Left ventricle myocardium inferior (tissue), 1 donor: ENCODE data around the gene ARHGAP35. TPM values are rescaled to one million over a fixed set of nuclear protein-coding genes. Genes with fewer than 3 reads are reported as not detected.

ENCODE experiments used
- DNase-seq: peaks from one replicate; pipeline ENCODE4 v3.0.0-alpha.2; 2020
- H3K27ac ChIP-seq: fragments of 200-600 bp; replicated peaks from 2 replicates; pipeline ENCODE4 v1.8.0; 2021
- H3K27me3 ChIP-seq: fragments of 200-600 bp; 2 replicates; pipeline ENCODE4 v1.8.0; 2021; ENCODE audit warnings: low read depth
- H3K36me3 ChIP-seq: fragments of 200-600 bp; 2 replicates; pipeline ENCODE4 v1.8.0; 2021
- H3K4me1 ChIP-seq: fragments of 200-600 bp; 2 replicates; pipeline ENCODE4 v1.8.0; 2021
- H3K4me3 ChIP-seq: fragments of 200-600 bp; 2 replicates; pipeline ENCODE4 v1.8.0; 2021; ENCODE audit warnings: mild to moderate bottlenecking, moderate library complexity
- H3K9me3 ChIP-seq: fragments of 200-600 bp; replicated peaks from 2 replicates; pipeline ENCODE4 v1.8.0; 2021
- intact Hi-C: fragments of 100-400 bp; cut with micrococcal nuclease; formaldehyde crosslinking; loops from one replicate; pipeline ENCODE4 v1.11.0; 2022
- long read RNA-seq: library from polyadenylated mRNA; unstranded; transcript quantifications from one replicate; pipeline ENCODE4 v2.0.0, GENCODE V29; 2021
- total RNA-seq: library from RNA; stranded (reverse); fragmentation: NEBNext Ultra II Directional; extraction: Animal tissue kit (Norgen Biotek cat#: 25700); gene quantifications from one replicate; pipeline ENCODE4 v1.2.1, GENCODE V29; 2021
- TF ChIP-seq, protein P1 (sequence below): fragments of 200-600 bp; IDR thresholded peaks from 2 replicates; pipeline ENCODE4 v1.8.0; 2021; ENCODE audit warnings: antibody characterized with exemption, mild to moderate bottlenecking, borderline replicate concordance
- donor health status: DM: no; HTN: yes; CAD: no; lungs with severe emphysema.

Gene ARHGAP35
- total RNA-seq, result 75.4 TPM
- long read RNA-seq, full-length matches to known transcripts, result 7 of 158 reads
- long read RNA-seq, partial matches to known transcripts, result 144 of 158 reads
- long read RNA-seq, other reads (novel, unspliced or antisense), result 7 of 158 reads

- no peak for DNase-seq
Observed at GRCh38 chr19:46860846-46861690, at the start of gene ARHGAP35. ARHGAP35 (plus strand) TSS chr19:46860997; CDS start chr19:46918676, 57,679 bp downstream.

GRCh38 chr19:46812977-46813838 lies 47.6 kb upstream of the ARHGAP35 start:
- intact Hi-C loops, result no loop called here
- peak overlapping the region; percentile 34 for H3K27ac ChIP-seq
- H3K36me3 ChIP-seq, result no peaks in the 10 kb centered on the region
- TF ChIP-seq, protein P1, sequence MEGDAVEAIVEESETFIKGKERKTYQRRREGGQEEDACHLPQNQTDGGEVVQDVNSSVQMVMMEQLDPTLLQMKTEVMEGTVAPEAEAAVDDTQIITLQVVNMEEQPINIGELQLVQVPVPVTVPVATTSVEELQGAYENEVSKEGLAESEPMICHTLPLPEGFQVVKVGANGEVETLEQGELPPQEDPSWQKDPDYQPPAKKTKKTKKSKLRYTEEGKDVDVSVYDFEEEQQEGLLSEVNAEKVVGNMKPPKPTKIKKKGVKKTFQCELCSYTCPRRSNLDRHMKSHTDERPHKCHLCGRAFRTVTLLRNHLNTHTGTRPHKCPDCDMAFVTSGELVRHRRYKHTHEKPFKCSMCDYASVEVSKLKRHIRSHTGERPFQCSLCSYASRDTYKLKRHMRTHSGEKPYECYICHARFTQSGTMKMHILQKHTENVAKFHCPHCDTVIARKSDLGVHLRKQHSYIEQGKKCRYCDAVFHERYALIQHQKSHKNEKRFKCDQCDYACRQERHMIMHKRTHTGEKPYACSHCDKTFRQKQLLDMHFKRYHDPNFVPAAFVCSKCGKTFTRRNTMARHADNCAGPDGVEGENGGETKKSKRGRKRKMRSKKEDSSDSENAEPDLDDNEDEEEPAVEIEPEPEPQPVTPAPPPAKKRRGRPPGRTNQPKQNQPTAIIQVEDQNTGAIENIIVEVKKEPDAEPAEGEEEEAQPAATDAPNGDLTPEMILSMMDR, result no peak
- DNase-seq, result peak; percentile 23
- no peaks in the 10 kb centered on the region for H3K9me3 ChIP-seq
- H3K27me3 ChIP-seq, result no peaks in the 10 kb centered on the region
- no peak overlapping the region for H3K4me3 ChIP-seq
- H3K4me1 ChIP-seq, result peaks cover 12% of the 10 kb centered on the region

More at GRCh38 chr19:46860846-46861690, at the start of gene ARHGAP35:
- Histone ChIP-seq H3K36me3 (no peaks in the 10 kb centered on the region), H3K9me3 (no peaks in the 10 kb centered on the region), H3K27me3 (no peaks in the 10 kb centered on the region), H3K4me1 (peaks cover 74% of the 10 kb centered on the region), H3K27ac (peak within 1 kb of the TSS; percentile 98), H3K4me3 (peak within 1 kb of the TSS; percentile 79)
- intact Hi-C loops, result loop anchor here (5.0 to 10.0 kb wide), 2 partner anchors 64 to 121 kb away; no protein-coding TSS in a partner anchor
- TF ChIP-seq, protein P1, result no peak

DNA sequence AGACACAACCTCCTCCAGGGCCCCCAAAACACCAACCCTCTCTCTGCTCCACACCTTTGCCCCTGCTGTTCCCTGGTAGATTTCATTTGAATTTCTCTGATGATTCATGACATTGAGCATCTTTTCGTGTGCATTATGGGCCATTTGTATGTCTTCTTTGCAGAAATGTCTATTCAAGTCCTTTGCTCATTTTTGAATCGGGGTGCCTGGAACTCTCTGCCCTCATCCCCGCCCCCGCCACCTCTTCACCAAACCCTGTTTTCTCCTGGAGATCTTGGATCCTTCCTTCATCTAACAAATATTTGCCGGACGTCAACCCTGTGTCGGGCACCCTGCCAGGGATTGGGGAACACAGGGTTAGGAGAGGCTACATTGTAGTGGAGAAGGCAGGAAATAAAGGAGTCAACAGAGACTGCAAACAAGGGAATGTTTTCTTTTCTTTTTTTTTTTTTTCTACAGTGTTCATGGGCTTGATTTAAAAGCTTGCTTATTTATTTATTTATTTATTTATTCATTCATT lies 46.9 kb upstream of the ARHGAP35 start:
- H3K27ac ChIP-seq, result peak overlapping the region; percentile 34
- DNase-seq, result peak; percentile 70
- H3K4me3 ChIP-seq, result no peak overlapping the region
- H3K4me1 ChIP-seq, result peaks cover 12% of the 10 kb centered on the region
- no peaks in the 10 kb centered on the region for H3K27me3 ChIP-seq
- no peaks in the 10 kb centered on the region for H3K36me3 ChIP-seq
- TF ChIP-seq, protein P1, result no peak
- intact Hi-C loops, result no loop called here
- no peaks in the 10 kb centered on the region for H3K9me3 ChIP-seq

DNA sequence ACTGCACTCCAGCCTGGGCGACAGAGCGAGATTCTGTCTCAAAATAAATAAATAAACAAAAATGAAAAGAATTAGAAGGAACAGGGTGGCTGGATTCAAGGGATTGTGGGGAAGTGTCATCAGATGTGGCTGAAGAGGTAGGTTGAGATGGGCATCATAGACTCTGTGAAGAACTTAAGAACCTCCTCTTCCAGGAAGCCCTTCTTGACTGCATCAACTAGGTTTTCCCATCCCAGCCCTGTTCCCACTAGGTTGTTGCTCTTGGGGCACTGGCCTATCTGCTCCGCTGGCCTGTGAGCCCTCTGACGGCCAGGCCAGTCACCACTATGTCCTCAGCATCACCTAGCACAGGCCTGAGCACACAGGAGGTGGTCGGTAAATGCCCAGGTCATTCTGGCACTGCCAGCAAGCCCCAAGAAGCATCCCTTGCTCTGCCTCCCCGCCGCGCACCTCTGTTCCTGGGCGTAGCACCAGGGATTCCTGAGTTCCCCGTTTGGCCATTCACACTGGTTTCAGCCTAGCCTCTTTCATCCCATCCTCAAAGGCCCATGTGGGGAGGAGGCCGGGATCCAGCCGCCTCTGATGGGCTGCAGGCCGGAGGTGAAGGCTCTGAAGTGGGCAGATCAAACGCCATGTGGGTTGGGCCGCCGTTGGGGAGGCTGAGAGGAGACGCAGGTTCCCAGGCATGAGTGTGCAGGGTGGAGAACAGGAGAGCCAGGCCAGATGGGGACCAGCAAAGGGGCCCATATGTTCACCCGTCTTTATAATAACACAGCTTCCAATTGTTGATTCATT lies 44.8 kb upstream of the ARHGAP35 start:
- H3K4me3 ChIP-seq, result no peak overlapping the region
- no peaks in the 10 kb centered on the region for H3K27me3 ChIP-seq
- no peaks in the 10 kb centered on the region for H3K36me3 ChIP-seq
- DNase-seq, result no peak
- H3K9me3 ChIP-seq, result no peaks in the 10 kb centered on the region
- no peak overlapping the region for H3K27ac ChIP-seq
- intact Hi-C loops, result no loop called here
- TF ChIP-seq, protein P1, result no peak
- peaks cover 17% of the 10 kb centered on the region for H3K4me1 ChIP-seq
